Effector memory CD4-positive, alpha-beta T cell (primary cell): ENCODE results near the gene ZNF740.

ENCODE experiments used
- DNase-seq, 3 donors: peaks; one replicate each; pipeline ENCODE4 v3.0.0-alpha.2; 2020
- H3K27ac ChIP-seq: 2 replicates; pipeline ENCODE4 v1.7.0; 2013; ENCODE audit warnings: mild to moderate bottlenecking, low read length, moderate library complexity; ENCODE audit not compliant: insufficient read depth, poor library complexity, severe bottlenecking
- H3K27me3 ChIP-seq: replicated peaks from 2 replicates; pipeline ENCODE4 v1.7.0; 2013; ENCODE audit warnings: mild to moderate bottlenecking, low read length; ENCODE audit not compliant: insufficient read depth, control insufficient read depth, poor library complexity, severe bottlenecking
- H3K36me3 ChIP-seq: 2 replicates; pipeline ENCODE4 v1.7.0; 2013; ENCODE audit warnings: mild to moderate bottlenecking, low read length, moderate library complexity; ENCODE audit not compliant: control insufficient read depth, insufficient read depth
- H3K4me1 ChIP-seq: 2 replicates; pipeline ENCODE4 v1.7.0; 2013; ENCODE audit warnings: low read length, mild to moderate bottlenecking; ENCODE audit not compliant: control insufficient read depth, insufficient read depth, poor library complexity, severe bottlenecking
- H3K4me3 ChIP-seq: 2 replicates; pipeline ENCODE4 v1.7.0; 2013; ENCODE audit warnings: low read length, low read depth, mild to moderate bottlenecking; ENCODE audit not compliant: insufficient read depth, poor library complexity, severe bottlenecking
- H3K9me3 ChIP-seq: 2 replicates; pipeline ENCODE4 v1.7.0; 2013; ENCODE audit warnings: mild to moderate bottlenecking, low read length, moderate library complexity; ENCODE audit not compliant: control insufficient read depth
- total RNA-seq, 3 donors: gene quantifications; one replicate each; lab custom pipeline; 2026; lab: John Stamatoyannopoulos, UW

Gene ZNF740, protein sequence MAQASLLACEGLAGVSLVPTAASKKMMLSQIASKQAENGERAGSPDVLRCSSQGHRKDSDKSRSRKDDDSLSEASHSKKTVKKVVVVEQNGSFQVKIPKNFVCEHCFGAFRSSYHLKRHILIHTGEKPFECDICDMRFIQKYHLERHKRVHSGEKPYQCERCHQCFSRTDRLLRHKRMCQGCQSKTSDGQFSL
- total RNA-seq, result 25.0 to 40.5 (median 25.9) reads per million in 3 donors

- H3K4me3 ChIP-seq, result peak within 1 kb of the TSS; percentile 78
- H3K36me3 ChIP-seq, result peaks cover 32% of the 10 kb centered on the region
- H3K27me3 ChIP-seq, result no peaks in the 10 kb centered on the region
- H3K4me1 ChIP-seq, result peaks cover 28% of the 10 kb centered on the region
- H3K27ac ChIP-seq, result peak within 1 kb of the TSS; percentile 91
- peak; percentile 94 to 97 (median 96) for DNase-seq
- H3K9me3 ChIP-seq, result no peaks in the 10 kb centered on the region
These were observed at the start of gene ZNF740, which contains the start of gene CSAD for GRCh38 chr12:53180220-53180930. Gene ZNF740, plus strand, starts transcription at chr12:53180722. Its CDS starts 1,262 bp downstream, at chr12:53181984. Gene CSAD, minus strand, starts transcription at chr12:53180925. Its CDS starts 7,455 bp downstream, at chr12:53173470.

DNA sequence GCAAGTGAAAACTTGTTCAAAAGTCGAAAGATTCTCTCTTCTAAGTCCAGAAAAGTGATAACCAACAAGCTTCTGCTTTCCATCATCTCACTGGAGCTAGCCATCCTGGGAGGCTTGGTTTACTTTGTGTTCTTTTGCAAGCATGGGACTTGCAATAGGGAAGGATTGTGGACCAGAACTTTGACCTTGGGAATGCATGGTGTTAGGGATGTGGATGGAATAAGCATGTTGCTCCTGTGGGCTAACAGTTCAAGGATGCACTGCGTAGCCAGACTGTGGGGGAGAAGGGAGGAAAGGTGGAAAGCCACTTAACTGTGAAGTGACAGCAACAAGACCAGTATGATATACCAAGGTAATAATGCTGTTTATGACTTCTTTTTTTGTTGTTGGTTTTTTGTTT, 48.7 kb upstream of the ZNF740 start:
- no peaks in the 10 kb centered on the region for H3K36me3 ChIP-seq
- peaks cover 3% of the 10 kb centered on the region for H3K9me3 ChIP-seq
- no peak overlapping the region for H3K27ac ChIP-seq
- no peaks in the 10 kb centered on the region for H3K27me3 ChIP-seq
- DNase-seq, result no peak
- H3K4me3 ChIP-seq, result no peak overlapping the region
- no peaks in the 10 kb centered on the region for H3K4me1 ChIP-seq

GRCh38 chr12:53133722-53134121, 46.8 kb upstream of the ZNF740 start:
- no peak for DNase-seq
- no peaks in the 10 kb centered on the region for H3K36me3 ChIP-seq
- H3K27me3 ChIP-seq, result no peaks in the 10 kb centered on the region
- H3K27ac ChIP-seq, result no peak overlapping the region
- H3K4me3 ChIP-seq, result no peak overlapping the region
- H3K9me3 ChIP-seq, result peaks cover 5% of the 10 kb centered on the region
- no peaks in the 10 kb centered on the region for H3K4me1 ChIP-seq

DNA sequence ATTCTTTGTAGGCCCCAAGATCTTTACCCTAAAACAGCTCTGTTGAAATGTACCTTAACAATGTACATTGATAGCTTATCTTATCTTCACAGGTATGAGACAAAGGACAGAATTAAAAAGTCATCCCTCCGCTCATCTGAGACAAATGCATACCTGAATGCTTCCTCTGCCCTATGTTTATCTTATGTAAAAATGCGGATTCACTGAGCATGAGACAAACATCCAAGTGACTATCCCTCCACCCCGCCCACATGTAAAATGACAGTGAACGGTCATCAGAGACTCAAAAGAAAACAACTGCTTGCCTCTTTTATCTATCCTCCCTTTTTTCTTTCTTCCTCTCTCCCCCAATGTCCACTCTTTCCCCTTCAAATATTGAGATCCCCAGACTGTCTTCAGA, 37.2 kb upstream of the ZNF740 start:
- Histone ChIP-seq H3K9me3 (no peaks in the 10 kb centered on the region), H3K27me3 (no peaks in the 10 kb centered on the region), H3K4me1 (no peaks in the 10 kb centered on the region), H3K4me3 (no peak overlapping the region), H3K36me3 (no peaks in the 10 kb centered on the region), H3K27ac (no peak overlapping the region)
- DNase-seq, result no peak

DNA sequence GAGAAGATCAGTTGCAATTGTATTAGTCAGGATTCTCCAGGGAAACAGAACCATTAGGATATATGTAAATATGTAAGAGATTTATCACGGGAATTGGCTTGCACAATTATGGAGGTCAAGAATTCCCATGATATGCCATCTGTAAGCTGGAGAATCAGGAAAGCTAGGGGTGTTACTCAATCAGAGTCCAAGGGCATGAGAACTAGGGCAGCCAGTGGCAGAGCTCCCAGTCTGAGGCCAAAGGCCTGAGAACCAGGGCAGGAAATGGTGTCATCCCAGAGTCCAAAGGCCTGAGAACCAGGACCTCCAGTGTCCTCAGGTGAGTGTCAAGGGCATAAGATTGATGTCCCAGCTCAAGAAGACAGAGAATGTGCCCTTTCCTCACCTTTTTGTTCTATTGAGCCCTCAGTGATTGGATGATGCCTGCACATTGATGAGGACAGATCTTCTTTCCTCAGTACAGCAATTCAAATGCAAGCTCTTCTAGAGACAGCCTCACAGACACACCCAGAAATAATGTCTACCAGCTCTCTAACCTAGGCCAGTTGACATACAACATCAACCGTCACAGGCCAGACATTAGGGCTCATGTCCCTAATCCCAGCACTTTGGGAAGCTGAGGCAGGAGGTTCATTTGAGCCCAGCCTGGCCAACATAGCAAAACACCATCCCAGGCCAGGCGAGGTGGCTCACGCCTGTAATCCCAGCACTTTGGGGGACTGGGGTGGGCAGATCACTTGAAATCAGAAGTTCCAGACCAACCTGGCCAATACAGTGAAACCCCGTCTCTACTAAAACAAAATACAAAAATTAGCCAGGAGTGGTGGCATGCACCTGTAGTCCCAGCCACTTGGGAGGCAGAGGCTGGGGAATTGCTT, 34.9 kb upstream of the ZNF740 start:
- Histone ChIP-seq H3K27ac (no peak overlapping the region), H3K4me3 (no peak overlapping the region), H3K36me3 (no peaks in the 10 kb centered on the region), H3K4me1 (no peaks in the 10 kb centered on the region), H3K9me3 (no peaks in the 10 kb centered on the region), H3K27me3 (no peaks in the 10 kb centered on the region)
- no peak for DNase-seq

GRCh38 chr12:53147181-53147580, 33.3 kb upstream of the ZNF740 start:
- DNase-seq, result no peak
- Histone ChIP-seq H3K36me3 (no peaks in the 10 kb centered on the region), H3K4me1 (no peaks in the 10 kb centered on the region), H3K4me3 (no peak overlapping the region), H3K27ac (no peak overlapping the region), H3K27me3 (no peaks in the 10 kb centered on the region), H3K9me3 (no peaks in the 10 kb centered on the region)

DNA sequence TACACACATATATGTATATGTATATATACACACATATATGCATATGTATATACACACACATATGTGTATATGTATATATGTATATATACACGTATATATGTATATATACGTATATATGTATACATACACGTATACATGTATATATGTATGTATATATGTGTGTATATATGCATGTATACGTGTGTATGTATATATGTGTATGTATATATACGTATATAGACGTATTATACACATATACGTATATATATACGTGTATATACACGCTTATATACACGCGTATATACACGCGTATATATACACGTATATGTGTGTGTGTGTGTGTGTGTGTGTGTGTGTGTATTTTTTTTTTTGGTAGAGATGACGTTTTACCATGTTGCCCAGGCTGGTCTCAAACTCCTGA, 32.9 kb upstream of the ZNF740 start:
- DNase-seq, result no peak
- H3K4me3 ChIP-seq, result no peak overlapping the region
- no peaks in the 10 kb centered on the region for H3K4me1 ChIP-seq
- H3K9me3 ChIP-seq, result no peaks in the 10 kb centered on the region
- no peak overlapping the region for H3K27ac ChIP-seq
- no peaks in the 10 kb centered on the region for H3K27me3 ChIP-seq
- H3K36me3 ChIP-seq, result no peaks in the 10 kb centered on the region

DNA sequence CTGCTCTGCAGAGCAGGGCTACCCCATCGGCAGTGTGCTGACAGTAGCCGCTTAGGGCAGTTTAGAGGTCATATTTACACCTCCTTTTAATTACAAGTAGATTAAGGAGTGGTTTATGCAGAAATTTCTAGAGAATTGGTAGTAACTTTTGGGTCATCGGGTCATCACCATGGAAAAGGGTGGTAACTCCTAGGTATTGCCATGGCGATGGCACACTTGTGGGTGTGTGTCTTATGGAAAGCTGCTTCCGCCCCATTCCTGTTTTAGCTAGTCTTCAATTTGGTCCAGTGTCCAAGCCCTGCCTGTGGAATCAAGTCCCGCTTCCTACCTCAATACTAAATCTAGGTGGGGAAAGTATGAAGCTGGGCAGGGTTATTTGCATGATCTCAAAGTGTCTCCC, 29.5 kb upstream of the ZNF740 start:
- Histone ChIP-seq H3K36me3 (no peaks in the 10 kb centered on the region), H3K27me3 (no peaks in the 10 kb centered on the region)

DNA sequence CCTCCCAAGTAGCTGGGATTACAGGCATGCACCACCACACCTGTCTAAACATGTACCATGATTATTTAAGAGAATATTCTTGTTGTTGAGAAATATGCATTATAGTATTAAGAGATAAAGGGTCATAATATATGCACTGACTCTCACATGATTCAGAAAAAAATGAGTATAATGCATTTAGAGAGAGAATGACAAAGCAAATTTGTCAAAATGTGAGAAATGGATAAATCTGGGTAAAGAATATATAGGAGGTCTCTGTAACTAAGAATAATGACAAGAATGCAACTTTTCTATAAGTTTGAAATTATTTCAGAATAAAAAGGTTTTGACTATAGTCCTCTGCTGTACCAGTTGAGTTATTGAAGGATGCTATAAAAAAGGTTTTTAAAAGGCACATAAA, 28.1 kb upstream of the ZNF740 start:
- Histone ChIP-seq H3K27me3 (no peaks in the 10 kb centered on the region), H3K27ac (no peak overlapping the region), H3K9me3 (no peaks in the 10 kb centered on the region), H3K36me3 (no peaks in the 10 kb centered on the region), H3K4me3 (no peak overlapping the region), H3K4me1 (no peaks in the 10 kb centered on the region)
- no peak for DNase-seq

More for the DNA sequence above, 29.5 kb upstream of the ZNF740 start:
- H3K4me3 ChIP-seq, result no peak overlapping the region
- H3K4me1 ChIP-seq, result no peaks in the 10 kb centered on the region
- no peak for DNase-seq
- no peak overlapping the region for H3K27ac ChIP-seq
- no peaks in the 10 kb centered on the region for H3K9me3 ChIP-seq
